ENCODE measurements around the gene GPR39.

DNA sequence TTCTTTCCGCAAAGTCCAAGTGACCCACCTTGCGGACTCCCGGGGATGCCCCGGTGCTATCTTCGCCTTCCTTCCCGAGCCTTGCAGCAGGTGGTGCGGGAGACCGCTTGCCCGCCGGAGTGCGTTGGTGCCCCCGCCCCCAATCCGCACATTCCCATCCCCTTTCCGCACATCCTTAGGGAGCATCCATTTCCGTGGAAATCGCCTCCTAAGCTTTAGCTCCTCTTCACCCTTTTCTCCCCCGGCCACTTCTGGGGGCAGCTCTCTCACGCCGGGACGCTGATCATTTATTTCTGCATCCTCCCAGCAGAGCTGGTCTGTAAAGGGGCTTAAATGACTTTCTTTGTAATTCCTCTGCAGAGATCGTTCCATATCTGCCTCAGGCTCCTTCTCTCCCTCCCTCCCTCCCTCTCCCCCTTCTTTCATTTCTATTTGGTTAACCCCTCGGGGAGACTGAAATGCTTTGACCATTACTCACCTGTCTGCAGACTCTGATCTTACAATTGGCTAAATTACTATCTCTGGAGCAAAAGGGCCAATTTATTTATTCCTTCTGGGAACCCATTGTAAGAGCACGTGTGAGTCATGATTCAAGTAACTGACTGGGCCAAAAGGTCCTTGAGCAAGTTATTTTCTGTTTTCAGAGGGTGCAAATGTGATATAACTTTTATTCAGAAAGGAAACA lies 254.7 kb downstream of the GPR39 start:
- TF ChIP-seq, protein P1, sequence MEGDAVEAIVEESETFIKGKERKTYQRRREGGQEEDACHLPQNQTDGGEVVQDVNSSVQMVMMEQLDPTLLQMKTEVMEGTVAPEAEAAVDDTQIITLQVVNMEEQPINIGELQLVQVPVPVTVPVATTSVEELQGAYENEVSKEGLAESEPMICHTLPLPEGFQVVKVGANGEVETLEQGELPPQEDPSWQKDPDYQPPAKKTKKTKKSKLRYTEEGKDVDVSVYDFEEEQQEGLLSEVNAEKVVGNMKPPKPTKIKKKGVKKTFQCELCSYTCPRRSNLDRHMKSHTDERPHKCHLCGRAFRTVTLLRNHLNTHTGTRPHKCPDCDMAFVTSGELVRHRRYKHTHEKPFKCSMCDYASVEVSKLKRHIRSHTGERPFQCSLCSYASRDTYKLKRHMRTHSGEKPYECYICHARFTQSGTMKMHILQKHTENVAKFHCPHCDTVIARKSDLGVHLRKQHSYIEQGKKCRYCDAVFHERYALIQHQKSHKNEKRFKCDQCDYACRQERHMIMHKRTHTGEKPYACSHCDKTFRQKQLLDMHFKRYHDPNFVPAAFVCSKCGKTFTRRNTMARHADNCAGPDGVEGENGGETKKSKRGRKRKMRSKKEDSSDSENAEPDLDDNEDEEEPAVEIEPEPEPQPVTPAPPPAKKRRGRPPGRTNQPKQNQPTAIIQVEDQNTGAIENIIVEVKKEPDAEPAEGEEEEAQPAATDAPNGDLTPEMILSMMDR (conservative IDR thresholded peaks at IDR 0.05; ENCODE audit: low read length) = no peak
- no peak for TF ChIP-seq EZH2phosphoT487 (IDR thresholded peaks at IDR 0.05; ENCODE audit: borderline replicate concordance, low read depth, low read length)
